Measurements from ENCODE around the gene SLC39A11. TPM values are rescaled to one million over a fixed set of nuclear protein-coding genes. Genes with fewer than 3 reads are reported as not detected.

Gene SLC39A11
- polyA plus RNA-seq, 3 donors = 16.6 to 27.9 (median 26.6) TPM

- WGBS (ENCODE audit: insufficient coverage) = 70% methylated on average over 5 of the region's 9 CpGs
- H2AFZ ChIP-seq (ENCODE audit: insufficient read depth, low read depth, low read length, poor library complexity, severe bottlenecking) = no peak overlapping the region
- H3K4me1 Mint-ChIP-seq = peaks cover 74% of the 10 kb centered on the region
These were observed 798 bp upstream of the SLC39A11 start for GRCh38 chr17:73093286-73093685.

GRCh38 chr17:73091770-73092522, 542 bp downstream of the SLC39A11 start:
- Mint-ChIP-seq H3K4me1 (peaks cover 66% of the 10 kb centered on the region), H3K9me3 (no peaks in the 10 kb centered on the region), H3K4me3 (peak overlapping the region; percentile 99), H3K27ac (peak overlapping the region; percentile 94 to 99 (median 97)), H3K36me3 (peaks cover 20 to 22% of the 10 kb centered on the region in 2 donors), H3K27me3 (ENCODE audit: low read depth in 3 of 3) (no peaks in the 10 kb centered on the region)
- Histone ChIP-seq H2AFZ (ENCODE audit: insufficient read depth, low read depth, low read length, poor library complexity, severe bottlenecking) (peak overlapping the region; percentile 83), H3K9me3 (replicated peaks in 1 of 2; ENCODE audit: control insufficient read depth in 1 of 2, insufficient read depth in 1 of 2, low read length in 2 of 2) (no peaks in the 10 kb centered on the region), H3K9ac (ENCODE audit: insufficient read depth, low read length, poor library complexity, severe bottlenecking) (peak overlapping the region; percentile 73), H3K4me3 (replicated peaks in 1 of 3; ENCODE audit: low read depth in 2 of 3, low read length in 3 of 3) (peak overlapping the region; percentile 65 to 92 (median 82)), H3K27ac (ENCODE audit: low read depth in 1 of 2, low read length in 2 of 2) (peak overlapping the region; percentile 62 to 89), H3K4me1 (ENCODE audit: control insufficient read depth in 1 of 2, insufficient read depth in 2 of 2, low read length in 2 of 2) (peaks cover 48 to 62% of the 10 kb centered on the region in 2 donors), H3K4me2 (replicated peaks; ENCODE audit: extremely low read depth, low read length, poor library complexity, severe bottlenecking) (peak overlapping the region; percentile 100), H3K27me3 (ENCODE audit: control insufficient read depth in 2 of 2, insufficient read depth in 2 of 2, low read length in 2 of 2) (no peaks in the 10 kb centered on the region), H3K79me2 (ENCODE audit: insufficient read depth, low read length) (peaks cover 56% of the 10 kb centered on the region), H4K20me1 (ENCODE audit: insufficient read depth, low read length) (peaks cover 11% of the 10 kb centered on the region), H3K36me3 (replicated peaks in 1 of 2; ENCODE audit: control insufficient read depth in 1 of 2, insufficient read depth in 2 of 2, low read length in 2 of 2) (peaks cover 17 to 23% of the 10 kb centered on the region in 2 donors)
- 1% methylated on average over 12 of the region's 20 CpGs for WGBS (ENCODE audit: insufficient coverage)
- TF ChIP-seq CTCF (IDR thresholded peaks at IDR 0.05) = no peak
- peak; percentile 28 to 46 (median 39) for DNase-seq
- intact Hi-C loops (cut with micrococcal nuclease) = no loop called here

More at GRCh38 chr17:73093286-73093685, 798 bp upstream of the SLC39A11 start:
- H3K9me3 Mint-ChIP-seq = peaks cover 0 to 4% (median 0%) of the 10 kb centered on the region in 7 donors
- Histone ChIP-seq H3K36me3 (replicated peaks in 1 of 2; ENCODE audit: control insufficient read depth in 1 of 2, insufficient read depth in 2 of 2, low read length in 2 of 2) (peaks cover 6 to 9% of the 10 kb centered on the region in 2 donors), H3K4me2 (replicated peaks; ENCODE audit: extremely low read depth, low read length, poor library complexity, severe bottlenecking) (no peak overlapping the region), H3K4me3 (replicated peaks in 1 of 3; ENCODE audit: low read depth in 2 of 3, low read length in 3 of 3) (no peak overlapping the region), H3K27ac (ENCODE audit: low read depth in 1 of 2, low read length in 2 of 2) (no peak overlapping the region), H3K9ac (ENCODE audit: insufficient read depth, low read length, poor library complexity, severe bottlenecking) (no peak overlapping the region), H3K79me2 (ENCODE audit: insufficient read depth, low read length) (peaks cover 49% of the 10 kb centered on the region), H3K9me3 (replicated peaks in 1 of 2; ENCODE audit: control insufficient read depth in 1 of 2, insufficient read depth in 1 of 2, low read length in 2 of 2) (no peaks in the 10 kb centered on the region), H3K4me1 (ENCODE audit: control insufficient read depth in 1 of 2, insufficient read depth in 2 of 2, low read length in 2 of 2) (peaks cover 61 to 75% of the 10 kb centered on the region in 2 donors), H4K20me1 (ENCODE audit: insufficient read depth, low read length) (peaks cover 11% of the 10 kb centered on the region), H3K27me3 (ENCODE audit: control insufficient read depth in 2 of 2, insufficient read depth in 2 of 2, low read length in 2 of 2) (no peaks in the 10 kb centered on the region)
- intact Hi-C loops (cut with micrococcal nuclease) = no loop called here
- no peak for DNase-seq
- H3K4me3 Mint-ChIP-seq = no peak overlapping the region
- peak overlapping the region in 2 of 7 donors; percentile 99 for H3K27ac Mint-ChIP-seq
- no peak for TF ChIP-seq CTCF (IDR thresholded peaks at IDR 0.05)
- H3K36me3 Mint-ChIP-seq = peaks cover 7 to 8% of the 10 kb centered on the region in 2 donors
- H3K27me3 Mint-ChIP-seq (ENCODE audit: low read depth in 3 of 3) = peaks cover 0 to 5% (median 0%) of the 10 kb centered on the region in 3 donors
